Measurements from ENCODE around the gene VEGFA.

DNA sequence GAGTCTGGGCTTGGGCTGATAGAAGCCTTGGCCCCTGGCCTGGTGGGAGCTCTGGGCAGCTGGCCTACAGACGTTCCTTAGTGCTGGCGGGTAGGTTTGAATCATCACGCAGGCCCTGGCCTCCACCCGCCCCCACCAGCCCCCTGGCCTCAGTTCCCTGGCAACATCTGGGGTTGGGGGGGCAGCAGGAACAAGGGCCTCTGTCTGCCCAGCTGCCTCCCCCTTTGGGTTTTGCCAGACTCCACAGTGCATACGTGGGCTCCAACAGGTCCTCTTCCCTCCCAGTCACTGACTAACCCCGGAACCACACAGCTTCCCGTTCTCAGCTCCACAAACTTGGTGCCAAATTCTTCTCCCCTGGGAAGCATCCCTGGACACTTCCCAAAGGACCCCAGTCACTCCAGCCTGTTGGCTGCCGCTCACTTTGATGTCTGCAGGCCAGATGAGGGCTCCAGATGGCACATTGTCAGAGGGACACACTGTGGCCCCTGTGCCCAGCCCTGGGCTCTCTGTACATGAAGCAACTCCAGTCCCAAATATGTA is 957 bp upstream of the VEGFA start:
- no peak for TF ChIP-seq EZH2 (IDR thresholded peaks at IDR 0.05)
- no peak for TF ChIP-seq POLR2AphosphoS5 (IDR thresholded peaks at IDR 0.05; ENCODE audit: borderline replicate concordance, low read depth, low read length)

Data from SK-N-MC (cell line).